Nephron progenitor cell (in vitro differentiated cells): ENCODE results near the gene TTF2.

ENCODE experiments used
- DNase-seq: peaks from one replicate; pipeline ENCODE4 v3.0.0; 2021
- H3K27ac Mint-ChIP-seq: 2 replicates; pipeline ENCODE4 v1.8.0; 2021; ENCODE audit warnings: mild to moderate bottlenecking, moderate library complexity, mixed read lengths
- H3K27me3 Mint-ChIP-seq: 2 replicates; pipeline ENCODE4 v1.8.0; 2021; ENCODE audit warnings: mild to moderate bottlenecking, low read depth, mixed read lengths; ENCODE audit not compliant: poor library complexity
- H3K36me3 Mint-ChIP-seq: 2 replicates; pipeline ENCODE4 v1.8.0; 2021; ENCODE audit warnings: low read depth, mixed read lengths
- H3K4me1 Mint-ChIP-seq: 2 replicates; pipeline ENCODE4 v1.8.0; 2021; ENCODE audit warnings: mixed read lengths
- H3K4me3 Mint-ChIP-seq: 2 replicates; pipeline ENCODE4 v1.8.0; 2021; ENCODE audit warnings: mild to moderate bottlenecking, moderate library complexity, mixed read lengths
- H3K9me3 Mint-ChIP-seq: 2 replicates; pipeline ENCODE4 v1.8.0; 2021; ENCODE audit warnings: mild to moderate bottlenecking, moderate library complexity, mixed read lengths
- CTCF ChIP-seq: fragments of 200-600 bp; sonication (generic); IDR thresholded peaks from 2 replicates; pipeline ENCODE4 v1.5.0; 2021; ENCODE audit warnings: antibody characterized with exemption

TTF2 gene

GRCh38 chr1:117017648-117018047 lies 42.5 kb upstream of the TTF2 start:
- H3K27ac Mint-ChIP-seq, result no peak overlapping the region
- TF ChIP-seq CTCF, result no peak
- no peaks in the 10 kb centered on the region for H3K9me3 Mint-ChIP-seq
- no peak for DNase-seq
- peaks cover 16% of the 10 kb centered on the region for H3K36me3 Mint-ChIP-seq
- no peaks in the 10 kb centered on the region for H3K27me3 Mint-ChIP-seq
- no peak overlapping the region for H3K4me3 Mint-ChIP-seq
- H3K4me1 Mint-ChIP-seq, result peaks cover 14% of the 10 kb centered on the region

GRCh38 chr1:117020526-117021156 lies 39.5 kb upstream of the TTF2 start:
- Mint-ChIP-seq H3K36me3 (peaks cover 20% of the 10 kb centered on the region), H3K4me3 (no peak overlapping the region), H3K4me1 (peaks cover 1% of the 10 kb centered on the region), H3K27ac (no peak overlapping the region), H3K27me3 (no peaks in the 10 kb centered on the region), H3K9me3 (no peaks in the 10 kb centered on the region)
- no peak for TF ChIP-seq CTCF
- no peak for DNase-seq

GRCh38 chr1:117022114-117022513 lies 38.0 kb upstream of the TTF2 start:
- Mint-ChIP-seq H3K27ac (no peak overlapping the region), H3K4me3 (no peak overlapping the region), H3K4me1 (no peaks in the 10 kb centered on the region), H3K9me3 (no peaks in the 10 kb centered on the region), H3K27me3 (no peaks in the 10 kb centered on the region), H3K36me3 (peaks cover 20% of the 10 kb centered on the region)
- no peak for DNase-seq
- no peak for TF ChIP-seq CTCF

- no peak for TF ChIP-seq CTCF
- Mint-ChIP-seq H3K27ac (peak overlapping the region; percentile 15), H3K9me3 (no peaks in the 10 kb centered on the region), H3K4me1 (peaks cover 7% of the 10 kb centered on the region), H3K27me3 (no peaks in the 10 kb centered on the region), H3K36me3 (peaks cover 9% of the 10 kb centered on the region), H3K4me3 (no peak overlapping the region)
- DNase-seq, result no peak
These were observed 34.6 kb upstream of the TTF2 start for GRCh38 chr1:117025568-117025967.

GRCh38 chr1:117026361-117026760 lies 33.8 kb upstream of the TTF2 start:
- TF ChIP-seq CTCF, result no peak
- Mint-ChIP-seq H3K9me3 (no peaks in the 10 kb centered on the region), H3K36me3 (peaks cover 4% of the 10 kb centered on the region), H3K27me3 (no peaks in the 10 kb centered on the region), H3K4me3 (no peak overlapping the region), H3K4me1 (peaks cover 13% of the 10 kb centered on the region), H3K27ac (no peak overlapping the region)
- DNase-seq, result no peak

GRCh38 chr1:117029685-117030084 lies 30.4 kb upstream of the TTF2 start:
- Mint-ChIP-seq H3K36me3 (no peaks in the 10 kb centered on the region), H3K4me3 (no peak overlapping the region), H3K27me3 (peaks cover 2% of the 10 kb centered on the region), H3K9me3 (no peaks in the 10 kb centered on the region), H3K4me1 (peaks cover 44% of the 10 kb centered on the region), H3K27ac (no peak overlapping the region)
- no peak for DNase-seq
- no peak for TF ChIP-seq CTCF
